B cell (primary cell): ENCODE measurements around the gene LVRN. TPM values are rescaled to one million over a fixed set of nuclear protein-coding genes. Genes with fewer than 3 reads are reported as not detected.
A peak's percentile ranks its signal among the peaks of the same experiment; 100 is the strongest.

Experiments
- ATAC-seq: fragments of 200-7000 bp; cut with Tn5 transposase; one replicate; pipeline ENCODE4 v1.10.0; 2021; ENCODE audit warnings: low read depth, mild to moderate bottlenecking, moderate number of reproducible peaks, moderate library complexity
- CTCF ChIA-PET: fragments of 350-600 bp; sonication (Branson Sonifier 250); formaldehyde crosslinking; loops from one replicate; lab custom pipeline; 2021; ENCODE audit warnings: antibody characterized with exemption, inconsistent platforms; lab: Charles Lee
- POLR2A ChIA-PET: fragments of 350-600 bp; sonication (Branson Sonifier 250); formaldehyde crosslinking; loops from one replicate; lab custom pipeline; 2021; ENCODE audit warnings: antibody characterized with exemption; lab: Charles Lee
- DNase-seq: peaks from one replicate; pipeline ENCODE4 v3.0.0; 2013
- H2AFZ ChIP-seq: 2 replicates; pipeline ENCODE4 v1.6.1; 2012; ENCODE audit warnings: mild to moderate bottlenecking, low read depth, low read length; ENCODE audit not compliant: insufficient read depth, poor library complexity, severe bottlenecking
- H3K27ac ChIP-seq, 2 donors: 1 replicate in 1 of 2; 2 replicates in 1 of 2; pipeline ENCODE4 v1.5.1; 2012 to 2013; ENCODE audit warnings: low read length in 2 of 2, mild to moderate bottlenecking in 2 of 2, moderate library complexity in 1 of 2
- H3K27me3 ChIP-seq, 4 experiments: fragments of 200-600 bp in 1 of 4; sonication (generic) in 1 of 4; replicated peaks in 1 of 4; 1 replicate in 2 of 4; 2 replicates in 2 of 4; pipeline versions ENCODE4 v1.6.1 to v1.7.0; 2013 to 2016; ENCODE audit warnings: low read length in 3 of 4, mild to moderate bottlenecking in 2 of 4, mixed read lengths in 1 of 4, moderate library complexity in 1 of 4; ENCODE audit not compliant: insufficient read depth in 4 of 4, control insufficient read depth in 3 of 4; ENCODE audit errors: control extremely low read depth in 1 of 4
- H3K36me3 ChIP-seq, 2 experiments: replicated peaks in 1 of 2; 1 replicate in 1 of 2; 2 replicates in 1 of 2; pipeline versions ENCODE4 v1.6.1 to v1.7.1; 2013; ENCODE audit warnings: low read length in 1 of 2; ENCODE audit not compliant: insufficient read depth in 2 of 2, control insufficient read depth in 1 of 2; ENCODE audit errors: control extremely low read depth in 1 of 2, extremely low read depth in 1 of 2
- H3K4me1 ChIP-seq, 2 donors: fragments of 200-600 bp in 1 of 2; sonication (generic) in 1 of 2; 1 replicate in 1 of 2; 2 replicates in 1 of 2; pipeline versions ENCODE4 v1.5.1 to v1.6.1; 2013 to 2017; ENCODE audit warnings: low read length in 2 of 2; ENCODE audit not compliant: control insufficient read depth in 2 of 2, insufficient read depth in 2 of 2
- H3K4me2 ChIP-seq: replicated peaks from 2 replicates; pipeline ENCODE3; 2012; ENCODE audit warnings: mild to moderate bottlenecking, low read depth, low read length; ENCODE audit not compliant: poor library complexity, severe bottlenecking
- H3K4me3 ChIP-seq, 5 experiments: fragments of 200-600 bp in 1 of 5; sonication (generic) in 1 of 5; 1 replicate in 3 of 5; 2 replicates in 2 of 5; pipeline versions ENCODE4 v1.5.1 to v1.7.0; 2011 to 2016; ENCODE audit warnings: low read length in 4 of 5, mild to moderate bottlenecking in 4 of 5, low read depth in 2 of 5, control low read depth in 1 of 5, moderate library complexity in 1 of 5; ENCODE audit not compliant: insufficient read depth in 1 of 5; ENCODE audit errors: control extremely low read depth in 1 of 5, extremely low read depth in 1 of 5
- H3K79me2 ChIP-seq: fragments of 200-600 bp; sonication (generic); one replicate; pipeline ENCODE4 v1.6.0; 2016; ENCODE audit warnings: low read length; ENCODE audit not compliant: control insufficient read depth, insufficient read depth
- H3K9ac ChIP-seq: fragments of 200-600 bp; sonication (generic); 2 replicates; pipeline ENCODE4 v1.6.1; 2017; ENCODE audit warnings: mild to moderate bottlenecking, low read length, moderate library complexity
- H3K9me3 ChIP-seq, 3 donors: one replicate each; pipeline versions ENCODE4 v1.6.1 to v1.7.1; 2013; ENCODE audit warnings: low read length in 2 of 3; ENCODE audit not compliant: control insufficient read depth in 2 of 3, insufficient read depth in 1 of 3; ENCODE audit errors: control extremely low read depth in 1 of 3
- H4K20me1 ChIP-seq: 2 replicates; pipeline ENCODE4 v1.6.0; 2012; ENCODE audit warnings: mild to moderate bottlenecking, low read length; ENCODE audit not compliant: insufficient read depth, control insufficient read depth, poor library complexity, severe bottlenecking
- H3K27ac Mint-ChIP-seq: one replicate; pipeline ENCODE4 v1.8.0; 2021; ENCODE audit warnings: mixed read lengths
- H3K27me3 Mint-ChIP-seq: one replicate; pipeline ENCODE4 v1.8.0; 2021; ENCODE audit warnings: mixed read lengths
- H3K4me1 Mint-ChIP-seq: one replicate; pipeline ENCODE4 v1.8.0; 2021; ENCODE audit warnings: mixed read lengths
- H3K4me3 Mint-ChIP-seq: one replicate; pipeline ENCODE4 v1.8.0; 2021; ENCODE audit warnings: mixed read lengths
- H3K9me3 Mint-ChIP-seq: one replicate; pipeline ENCODE4 v1.8.0; 2022; ENCODE audit warnings: mixed read lengths; ENCODE audit not compliant: insufficient read depth
- CTCF ChIP-seq: fragments of 200-600 bp; IDR thresholded peaks from one replicate; pipeline ENCODE4 v1.8.0; 2022; ENCODE audit warnings: antibody characterized with exemption, mild to moderate bottlenecking
- EZH2 ChIP-seq: IDR thresholded peaks from 2 replicates; pipeline ENCODE4 v1.6.1; 2012; ENCODE audit warnings: borderline replicate concordance, low read depth, mild to moderate bottlenecking, moderate library complexity, low read length; ENCODE audit not compliant: insufficient read depth, poor library complexity, severe bottlenecking
- WGBS: methylation state at CpG from one replicate; pipeline ENCODE4 v1.1.5; 2013; ENCODE audit warnings: missing lambda C conversion rate; ENCODE audit not compliant: insufficient coverage; 5-methylcytosine and 5-hydroxymethylcytosine counted together
- intact Hi-C: fragments of 100-400 bp; cut with micrococcal nuclease; formaldehyde crosslinking; loops from one replicate; pipeline ENCODE4 v1.10.0; 2022
- polyA plus RNA-seq: library from polyadenylated mRNA; depleted of rRNA; stranded (reverse); fragments of >200 nt; gene quantifications from 2 replicates; pipeline ENCODE4 v1.2.3, GENCODE V29; 2012
- total RNA-seq, 2 donors: library from RNA; stranded (reverse); fragments of 120-200 nt in 1 of 2; gene quantifications; 1 replicate in 1 of 2; 2 replicates in 1 of 2; pipeline versions ENCODE4 v1.2.3 to v1.2.4, GENCODE V29; 2013 to 2022

Gene LVRN
- total and polyA plus RNA-seq, 2 donors (not counting 1 experiment from before 2014, with no cell fraction given): not detected

GRCh38 chr5:116032094-116032517 is 69.8 kb downstream of the LVRN start, which contains the start of gene ARL14EPL:
Gene ARL14EPL (plus strand): TSS chr5:116032472. CDS start chr5:116051466, 18,994 bp downstream.
- ChIA-PET CTCF (interaction anchor here (0.8 to 3.7 kb wide), 5 partner anchors 11 to 458 kb away, joined by 3 to 12 read pairs (median 3); no protein-coding TSS in a partner anchor), POLR2A (interaction anchor here (1.3 kb wide), 1 partner anchor 53 kb away, joined by 3 read pairs; the partner anchor contains the start of gene COMMD10)
- Histone ChIP-seq H3K4me1 (peaks cover 27 to 28% of the 10 kb centered on the region in 2 donors), H3K27me3 (no peaks in the 10 kb centered on the region), H3K79me2 (no peaks in the 10 kb centered on the region), H3K9ac (peak within 1 kb of the TSS; percentile 38), H3K9me3 (peaks cover 0 to 4% (median 0%) of the 10 kb centered on the region in 3 donors), H3K4me3 (peak within 1 kb of the TSS in 1 of 5 experiments; percentile 35), H2AFZ (peak within 1 kb of the TSS; percentile 47), H3K36me3 (no peaks in the 10 kb centered on the region), H3K27ac (peak within 1 kb of the TSS in 1 of 2 donors; percentile 14), H3K4me2 (peak within 1 kb of the TSS; percentile 36), H4K20me1 (no peaks in the 10 kb centered on the region)
- ATAC-seq (peak; percentile 82), DNase-seq (peak; percentile 36)
- intact Hi-C loops: no loop called here
- Mint-ChIP-seq H3K4me1 (peaks cover 43% of the 10 kb centered on the region), H3K27ac (peak within 1 kb of the TSS; percentile 76), H3K27me3 (peaks cover 6% of the 10 kb centered on the region), H3K9me3 (peaks cover 3% of the 10 kb centered on the region), H3K4me3 (peak within 1 kb of the TSS; percentile 70)
- TF ChIP-seq EZH2 (no peak), CTCF (peak; percentile 32)
- 83% methylated on average over 4 of the region's 9 CpGs for WGBS

GRCh38 chr5:116032991-116033390 is 70.7 kb downstream of the LVRN start:
- peaks cover 3% of the 10 kb centered on the region for H3K9me3 Mint-ChIP-seq
- peak overlapping the region; percentile 30 for H3K4me3 Mint-ChIP-seq
- H3K27me3 Mint-ChIP-seq: peaks cover 2% of the 10 kb centered on the region
- POLR2A ChIA-PET: interaction anchor here (1.3 kb wide), 1 partner anchor 52 kb away, joined by 3 read pairs; the partner anchor contains the start of gene COMMD10
- Histone ChIP-seq H3K4me1 (peaks cover 30 to 34% of the 10 kb centered on the region in 2 donors), H4K20me1 (no peaks in the 10 kb centered on the region), H3K4me3 (peak overlapping the region in 1 of 5 experiments; percentile 35), H3K27ac (peak overlapping the region in 1 of 2 donors; percentile 14), H3K27me3 (no peaks in the 10 kb centered on the region), H3K9me3 (peaks cover 0 to 4% (median 0%) of the 10 kb centered on the region in 3 donors), H3K36me3 (no peaks in the 10 kb centered on the region), H3K9ac (no peak overlapping the region), H3K79me2 (no peaks in the 10 kb centered on the region), H2AFZ (peak overlapping the region; percentile 47), H3K4me2 (peak overlapping the region; percentile 35)
- TF ChIP-seq CTCF (no peak), EZH2 (no peak)
- no CpG with 5 or more reads among the region's 3 CpGs for WGBS
- intact Hi-C loops: no loop called here
- H3K4me1 Mint-ChIP-seq: peaks cover 50% of the 10 kb centered on the region
- DNase-seq: no peak
- peak; percentile 29 for ATAC-seq
- H3K27ac Mint-ChIP-seq: peak overlapping the region; percentile 76
- CTCF ChIA-PET: interaction anchor here (1.2 to 3.7 kb wide), 5 partner anchors 35 to 398 kb away, joined by 3 to 12 read pairs (median 5); no protein-coding TSS in a partner anchor
